ENCODE results near the gene UBE4A.

GRCh38 chr11:118311518-118311917, 47.9 kb upstream of the UBE4A start:
- TF ChIP-seq CTCF (IDR thresholded peaks at IDR 0.05; ENCODE audit: insufficient read depth, low read length), result no peak
- no peak for TF ChIP-seq POLR2AphosphoS5 (IDR thresholded peaks at IDR 0.05; ENCODE audit: low read depth)
- TF ChIP-seq GABPA (IDR thresholded peaks at IDR 0.05; ENCODE audit: low read depth), result no peak
- no peak for TF ChIP-seq SPI1 (IDR thresholded peaks at IDR 0.05; ENCODE audit: borderline replicate concordance, low read depth)
- TF ChIP-seq, protein P1, sequence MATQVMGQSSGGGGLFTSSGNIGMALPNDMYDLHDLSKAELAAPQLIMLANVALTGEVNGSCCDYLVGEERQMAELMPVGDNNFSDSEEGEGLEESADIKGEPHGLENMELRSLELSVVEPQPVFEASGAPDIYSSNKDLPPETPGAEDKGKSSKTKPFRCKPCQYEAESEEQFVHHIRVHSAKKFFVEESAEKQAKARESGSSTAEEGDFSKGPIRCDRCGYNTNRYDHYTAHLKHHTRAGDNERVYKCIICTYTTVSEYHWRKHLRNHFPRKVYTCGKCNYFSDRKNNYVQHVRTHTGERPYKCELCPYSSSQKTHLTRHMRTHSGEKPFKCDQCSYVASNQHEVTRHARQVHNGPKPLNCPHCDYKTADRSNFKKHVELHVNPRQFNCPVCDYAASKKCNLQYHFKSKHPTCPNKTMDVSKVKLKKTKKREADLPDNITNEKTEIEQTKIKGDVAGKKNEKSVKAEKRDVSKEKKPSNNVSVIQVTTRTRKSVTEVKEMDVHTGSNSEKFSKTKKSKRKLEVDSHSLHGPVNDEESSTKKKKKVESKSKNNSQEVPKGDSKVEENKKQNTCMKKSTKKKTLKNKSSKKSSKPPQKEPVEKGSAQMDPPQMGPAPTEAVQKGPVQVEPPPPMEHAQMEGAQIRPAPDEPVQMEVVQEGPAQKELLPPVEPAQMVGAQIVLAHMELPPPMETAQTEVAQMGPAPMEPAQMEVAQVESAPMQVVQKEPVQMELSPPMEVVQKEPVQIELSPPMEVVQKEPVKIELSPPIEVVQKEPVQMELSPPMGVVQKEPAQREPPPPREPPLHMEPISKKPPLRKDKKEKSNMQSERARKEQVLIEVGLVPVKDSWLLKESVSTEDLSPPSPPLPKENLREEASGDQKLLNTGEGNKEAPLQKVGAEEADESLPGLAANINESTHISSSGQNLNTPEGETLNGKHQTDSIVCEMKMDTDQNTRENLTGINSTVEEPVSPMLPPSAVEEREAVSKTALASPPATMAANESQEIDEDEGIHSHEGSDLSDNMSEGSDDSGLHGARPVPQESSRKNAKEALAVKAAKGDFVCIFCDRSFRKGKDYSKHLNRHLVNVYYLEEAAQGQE (IDR thresholded peaks at IDR 0.05; ENCODE audit: insufficient replicate concordance, low read depth), result no peak

Measured in HL-60 (cell line).